H1 (cell line): Measurements from ENCODE around the gene ZFP90. TPM values are rescaled to one million over a fixed set of nuclear protein-coding genes. Genes with fewer than 3 reads are reported as not detected.

Experiments
- BACH1 ChIP-seq: IDR thresholded peaks from 2 replicates; pipeline ENCODE4 v1.6.1; 2012; ENCODE audit warnings: low read length, improper control_type of control experiment
- CBX5 ChIP-seq: fragments of 300-800, 300-1000 bp; sonication (generic); IDR thresholded peaks from 2 replicates; pipeline ENCODE4 v1.7.1; 2016; ENCODE audit warnings: antibody characterized with exemption, low read length, low read depth
- CHD7 ChIP-seq: fragments of 300-600 bp; sonication (generic); IDR thresholded peaks from 2 replicates; pipeline ENCODE4 v1.7.1; 2012; ENCODE audit warnings: low read length, moderate library complexity, mild to moderate bottlenecking, inconsistent platforms; ENCODE audit not compliant: insufficient replicate concordance
- NRF1 ChIP-seq: IDR thresholded peaks from 2 replicates; pipeline ENCODE4 v1.6.1; 2011; ENCODE audit warnings: mild to moderate bottlenecking, low read depth, low read length, improper control_type of control experiment
- POLR2A ChIP-seq, 2 experiments: IDR thresholded peaks; 1 replicate in 1 of 2; 2 replicates in 1 of 2; pipeline ENCODE4 v1.6.1; 2011; ENCODE audit warnings: low read depth in 2 of 2, low read length in 2 of 2, mild to moderate bottlenecking in 2 of 2; ENCODE audit errors: control extremely low read depth in 1 of 2
- RFX5 ChIP-seq: IDR thresholded peaks from 2 replicates; pipeline ENCODE4 v1.6.1; 2011; ENCODE audit warnings: low read depth, low read length, improper control_type of control experiment, borderline replicate concordance
- RNF2 ChIP-seq: fragments of 200-900, 300-1000 bp; sonication (generic); IDR thresholded peaks from 2 replicates; pipeline ENCODE4 v1.7.1; 2016; ENCODE audit warnings: borderline replicate concordance, low read depth, mild to moderate bottlenecking, antibody characterized with exemption, low read length; ENCODE audit not compliant: poor library complexity, severe bottlenecking; ENCODE audit errors: missing control alignments
- SIRT6 ChIP-seq: IDR thresholded peaks from one replicate; pipeline ENCODE4 v1.7.1; 2012; ENCODE audit warnings: low read length, inconsistent platforms
- SP4 ChIP-seq: IDR thresholded peaks from 2 replicates; pipeline ENCODE4 v1.6.1; 2012; ENCODE audit warnings: low read length, inconsistent platforms
- SUZ12 ChIP-seq: fragments of 200-600 bp; sonication (generic); IDR thresholded peaks from 2 replicates; pipeline ENCODE4 v1.6.1; 2012; ENCODE audit warnings: mild to moderate bottlenecking, inconsistent platforms, low read length, moderate library complexity, mixed read lengths
- TAF1 ChIP-seq: IDR thresholded peaks from 2 replicates; pipeline ENCODE4 v1.6.1; 2011; ENCODE audit warnings: mild to moderate bottlenecking, low read depth, low read length
- TBP ChIP-seq: IDR thresholded peaks from 2 replicates; pipeline ENCODE4 v1.6.1; 2011; ENCODE audit warnings: low read depth, low read length, improper control_type of control experiment
- TCF12 ChIP-seq: IDR thresholded peaks from 2 replicates; pipeline ENCODE4 v1.6.1; 2011; ENCODE audit warnings: low read depth, mild to moderate bottlenecking, low read length
- YY1 ChIP-seq: IDR thresholded peaks from 2 replicates; pipeline ENCODE4 v1.6.1; 2011; ENCODE audit warnings: low read depth, mild to moderate bottlenecking, low read length
- polyA plus RNA-seq, 7 experiments: library from polyadenylated mRNA; depleted of rRNA in 3 of 7; stranded (reverse) in 5 of 7; unstranded in 2 of 7; fragments of >200 nt in 5 of 7; fragments of 200-250 nt in 2 of 7; gene quantifications; 1 replicate in 5 of 7; 2 replicates in 1 of 7; 4 replicates in 1 of 7; pipeline versions ENCODE4 v1.2.1 to v1.2.3, GENCODE V29; 2011 to 2013; ENCODE audit warnings: missing spikeins in 2 of 7, mixed read lengths in 2 of 7
- total RNA-seq: library from RNA; stranded (reverse); fragmentation: NEBNext Ultra II Directional; extraction: Animal tissue kit (Norgen Biotek cat#: 25700); gene quantifications from 2 replicates; pipeline ENCODE4 v1.2.1, GENCODE V29; 2021

The ZFP90 gene
- total and polyA plus RNA-seq, 2 of the 8 experiments (the other 6 are each of a cell fraction or from before 2014, with no cell fraction given) = 10.3 to 19.1 TPM

GRCh38 chr16:68607443-68607842, 68.4 kb downstream of the ZFP90 start (continued):
- TF ChIP-seq CHD7 (no peak), NRF1 (no peak), RNF2 (no peak), TCF12 (no peak), TAF1 (no peak), SIRT6 (no peak), BACH1 (no peak), CBX5 (no peak), SUZ12 (no peak), YY1 (no peak), POLR2A (IDR thresholded peaks at IDR 0.05; ENCODE audit: control extremely low read depth in 1 of 2, low read depth in 2 of 2, low read length in 2 of 2) (no peak), TBP (no peak), RFX5 (no peak), SP4 (no peak)
